HepG2 (cell line): ENCODE results near the gene C10orf67. TPM values are rescaled to one million over a fixed set of nuclear protein-coding genes. Genes with fewer than 3 reads are reported as not detected.
"Not testable (repeated sequence)": the region's sequence is repeated elsewhere in the genome, so short reads cannot be mapped to it uniquely, and the experiment has no call there.

Experiments
- ATAC-seq: fragments of 200-7000 bp; cut with Tn5 transposase; 3 replicates; pipeline ENCODE4 v1.9.1; 2020; ENCODE audit warnings: mild to moderate bottlenecking, moderate library complexity
- BruUV-seq: library from RNA; stranded (reverse); fragments of 400-500 nt; replicated peaks from 2 replicates; lab custom pipeline; 2021; lab: Mats Ljungman, UMichigan
- CTCF ChIA-PET: fragments of 300-600 bp; formaldehyde crosslinking; extraction: SDS; loops from one replicate; lab custom pipeline; 2021; ENCODE audit warnings: low total read pairs, inconsistent platforms, low intra/inter-chr PET ratio; lab: Yijun Ruan, JAX
- POLR2A ChIA-PET: fragments of 350-600 bp; sonication (Branson Sonifier 250); formaldehyde crosslinking; loops from one replicate; lab custom pipeline; 2020; ENCODE audit warnings: antibody characterized with exemption, inconsistent platforms; lab: Yijun Ruan, JAX
- DNase-seq: peaks from one replicate; pipeline ENCODE4 v3.0.0-alpha.2; 2015; ENCODE audit warnings: low spot score
- FAIRE-seq: peaks from 3 replicates; lab custom pipeline; 2011; peaks lifted over from hg19 to GRCh38; lab: Jason Lieb, UNC
- H2AFZ ChIP-seq: one replicate; pipeline ENCODE4 v1.6.1; 2011; ENCODE audit warnings: low read length, inconsistent platforms
- H3K27ac ChIP-seq: fragments of 300-600 bp; 3 replicates; pipeline ENCODE4 v1.8.0; 2011; ENCODE audit warnings: mixed run types, mild to moderate bottlenecking, mixed read lengths, low read length, inconsistent platforms; ENCODE audit not compliant: insufficient read depth; ENCODE audit errors: extremely low read length
- H3K27me3 ChIP-seq, 2 experiments: fragments of 200-600 bp in 1 of 2; 2 replicates in 1 of 2; 3 replicates in 1 of 2; pipeline versions ENCODE4 v1.6.0 to v1.8.0; 2011; ENCODE audit warnings: low read length in 2 of 2, mild to moderate bottlenecking in 2 of 2, moderate library complexity in 2 of 2, inconsistent platforms in 1 of 2; ENCODE audit not compliant: insufficient read depth in 2 of 2, control insufficient read depth in 1 of 2
- H3K36me3 ChIP-seq, 2 experiments: fragments of 200-600 bp in 1 of 2; replicated peaks in 1 of 2; 2 replicates in 1 of 2; 3 replicates in 1 of 2; pipeline versions ENCODE4 v1.5.1 to v1.8.0; 2011; ENCODE audit warnings: low read length in 2 of 2, inconsistent platforms in 1 of 2; ENCODE audit not compliant: insufficient read depth in 2 of 2, control insufficient read depth in 1 of 2
- H3K4me1 ChIP-seq: 2 replicates; pipeline ENCODE4 v1.5.1; 2012; ENCODE audit warnings: low read length, inconsistent platforms; ENCODE audit not compliant: insufficient read depth
- H3K4me2 ChIP-seq: 2 replicates; pipeline ENCODE4 v1.6.0; 2011; ENCODE audit warnings: low read depth, low read length, inconsistent platforms
- H3K4me3 ChIP-seq, 3 experiments: fragments of 200-600 bp in 1 of 3; sonication (generic), shearing (Covaris generic) in 1 of 3; replicated peaks in 1 of 3; 2 replicates each; pipeline ENCODE4 v1.5.1; 2011 to 2016; ENCODE audit warnings: low read length in 3 of 3, inconsistent platforms in 2 of 3, low read depth in 2 of 3, mild to moderate bottlenecking in 2 of 3, control low read depth in 1 of 3, mixed read lengths in 1 of 3; ENCODE audit not compliant: insufficient read depth in 1 of 3
- H3K79me2 ChIP-seq: one replicate; pipeline ENCODE4 v1.6.1; 2011; ENCODE audit warnings: low read length, inconsistent platforms; ENCODE audit not compliant: insufficient read depth
- H3K9ac ChIP-seq: 2 replicates; pipeline ENCODE4 v1.6.0; 2011; ENCODE audit warnings: mild to moderate bottlenecking, low read depth, low read length, inconsistent platforms; ENCODE audit not compliant: insufficient read depth
- H3K9me3 ChIP-seq: 2 replicates; pipeline ENCODE4 v1.5.1; 2012; ENCODE audit warnings: mild to moderate bottlenecking, low read length
- H4K20me1 ChIP-seq: 2 replicates; pipeline ENCODE4 v1.6.0; 2011; ENCODE audit warnings: inconsistent platforms, mild to moderate bottlenecking, low read length, moderate library complexity; ENCODE audit not compliant: insufficient read depth
- GATAD2A ChIP-seq: IDR thresholded peaks from 2 replicates; pipeline ENCODE4 v1.6.1; 2016
- NR2C2 ChIP-seq: sonication (generic); formaldehyde crosslinking; IDR thresholded peaks from 2 replicates; pipeline ENCODE4 v1.4.0; 2020; ENCODE audit warnings: missing genetic modification reagents, mild to moderate bottlenecking, moderate library complexity, borderline replicate concordance
- NR2F6 ChIP-seq, 2 experiments: IDR thresholded peaks; 2 replicates each; pipeline ENCODE4 v1.6.1; 2016; ENCODE audit warnings: antibody characterized with exemption in 1 of 2, mild to moderate bottlenecking in 1 of 2
- SAP130 ChIP-seq: IDR thresholded peaks from 2 replicates; pipeline ENCODE4 v1.6.1; 2016; ENCODE audit warnings: low read depth
- SOX6 ChIP-seq, 2 experiments: fragments of 450-650 bp in 1 of 2; sonication (generic) in 1 of 2; formaldehyde crosslinking in 1 of 2; IDR thresholded peaks; 2 replicates each; pipeline versions ENCODE4 v1.4.0 to v1.6.1; 2017 to 2020; ENCODE audit warnings: antibody characterized with exemption in 1 of 2, mild to moderate bottlenecking in 1 of 2, missing genetic modification reagents in 1 of 2
- TEAD3 ChIP-seq: optimal IDR thresholded peaks from 2 replicates; pipeline ENCODE3; 2016; ENCODE audit warnings: borderline replicate concordance
- ZNF431 ChIP-seq: sonication (generic); formaldehyde crosslinking; IDR thresholded peaks from 2 replicates; pipeline ENCODE4 v1.9.0; 2022; ENCODE audit warnings: missing genetic modification reagents, low read depth, mild to moderate bottlenecking, borderline replicate concordance
- ZNF629 ChIP-seq: sonication (generic); formaldehyde crosslinking; conservative IDR thresholded peaks from 2 replicates; pipeline ENCODE4 v1.5.0; 2020; ENCODE audit warnings: missing genetic modification reagents
- ZNF816 ChIP-seq: sonication (generic); formaldehyde crosslinking; IDR thresholded peaks from 2 replicates; pipeline ENCODE4 v1.8.0; 2022; ENCODE audit warnings: missing genetic modification reagents, mild to moderate bottlenecking, borderline replicate concordance
- WGBS: methylation state at CpG from one replicate; pipeline ENCODE4 v1.1.6; 2017; ENCODE audit warnings: low lambda C conversion rate; 5-methylcytosine and 5-hydroxymethylcytosine counted together
- in situ Hi-C: cut with HindIII; loops from 2 replicates; pipeline ENCODE4 v1.10.0; 2017; ENCODE audit warnings: low pct_unique_long_range_greater_than_20kb; ENCODE audit not compliant: extremely low pct_ligation_motif_present
- intact Hi-C: fragments of 100-400 bp; cut with micrococcal nuclease; formaldehyde crosslinking; loops from one replicate; pipeline ENCODE4 v1.10.0; 2022; ENCODE audit not compliant: unreplicated experiment
- polyA plus RNA-seq, 8 experiments: library from polyadenylated mRNA; depleted of rRNA in 3 of 8; stranded (reverse) in 7 of 8; unstranded in 1 of 8; fragments of >200 nt; fragmentation: Illumina TruSeq in 4 of 8; extraction: Trizol in 4 of 8; gene quantifications; 2 replicates each; pipeline versions ENCODE4 v1.2.1 to v1.2.3, GENCODE V29; 2011 to 2016; ENCODE audit warnings: low read depth in 4 of 8, missing spikeins in 1 of 8, mixed read lengths in 1 of 8; ENCODE audit not compliant: insufficient read depth in 1 of 8
- total RNA-seq, 5 experiments: library from RNA; depleted of rRNA; stranded (reverse); fragments of >200 nt; fragmentation: Illumina TruSeq; extraction: Trizol; gene quantifications; 2 replicates each; pipeline ENCODE4 v1.2.3, GENCODE V29; 2016; ENCODE audit warnings: low read depth in 1 of 5
- TF ChIP-seq, protein P1 (sequence below): sonication (generic); formaldehyde crosslinking; IDR thresholded peaks from 2 replicates; pipeline ENCODE4 v1.8.0; 2022; ENCODE audit warnings: mild to moderate bottlenecking, missing genetic modification reagents, borderline replicate concordance

C10orf67 gene
- total and polyA plus RNA-seq, 2 of the 13 experiments (the other 11 are each of a cell fraction or from before 2014, with no cell fraction given) = not detected

DNA sequence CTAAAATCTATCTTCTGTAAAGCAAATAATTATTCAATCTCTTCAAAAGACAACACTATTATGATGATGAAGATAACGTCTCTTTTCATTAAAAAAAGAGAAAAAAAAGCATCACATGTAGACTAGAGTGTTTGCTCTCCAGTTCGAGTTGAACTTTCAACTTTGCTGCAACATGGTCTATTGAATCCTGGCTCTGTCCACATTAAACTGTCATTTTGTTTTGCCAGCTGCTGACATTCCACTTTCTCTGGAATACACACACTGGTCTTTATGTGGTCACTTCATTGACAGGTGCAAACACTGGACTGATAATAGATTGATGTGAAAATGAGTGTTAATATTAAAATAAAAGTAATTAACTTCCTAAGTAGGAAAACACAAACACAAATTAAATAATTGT lies 90.8 kb downstream of the C10orf67 start (continued):
- TF ChIP-seq, protein P1, sequence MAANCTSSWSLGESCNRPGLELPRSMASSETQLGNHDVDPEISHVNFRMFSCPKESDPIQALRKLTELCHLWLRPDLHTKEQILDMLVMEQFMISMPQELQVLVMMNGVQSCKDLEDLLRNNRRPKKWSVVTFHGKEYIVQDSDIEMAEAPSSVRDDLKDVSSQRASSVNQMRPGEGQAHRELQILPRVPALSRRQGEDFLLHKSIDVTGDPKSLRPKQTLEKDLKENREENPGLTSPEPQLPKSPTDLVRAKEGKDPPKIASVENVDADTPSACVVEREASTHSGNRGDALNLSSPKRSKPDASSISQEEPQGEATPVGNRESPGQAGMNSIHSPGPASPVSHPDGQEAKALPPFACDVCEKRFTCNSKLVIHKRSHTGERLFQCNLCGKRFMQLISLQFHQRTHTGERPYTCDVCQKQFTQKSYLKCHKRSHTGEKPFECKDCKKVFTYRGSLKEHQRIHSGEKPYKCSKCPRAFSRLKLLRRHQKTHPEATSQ (CRISPR knock-in tag) = no peak
- no peak for TF ChIP-seq SOX6 (IDR thresholded peaks at IDR 0.05)
- peak; percentile 38; the same call in 1 of the 2 replicates for TF ChIP-seq SOX6 (CRISPR knock-in tag; IDR thresholded peaks at IDR 0.05)
- TF ChIP-seq ZNF816 (CRISPR knock-in tag) = no peak
- TF ChIP-seq NR2C2 = peak; percentile 81
- peak; percentile 69 for TF ChIP-seq TEAD3 (CRISPR knock-in tag)
- no peak for TF ChIP-seq ZNF629 (CRISPR knock-in tag)
- TF ChIP-seq GATAD2A = peak; percentile 44
- peak; percentile 73 for TF ChIP-seq SAP130
- no peak for TF ChIP-seq NR2F6 (IDR thresholded peaks at IDR 0.05)
- no peak for TF ChIP-seq NR2F6 (CRISPR knock-in tag; IDR thresholded peaks at IDR 0.05)
- TF ChIP-seq, all 625 proteins: peak for 42

DNA sequence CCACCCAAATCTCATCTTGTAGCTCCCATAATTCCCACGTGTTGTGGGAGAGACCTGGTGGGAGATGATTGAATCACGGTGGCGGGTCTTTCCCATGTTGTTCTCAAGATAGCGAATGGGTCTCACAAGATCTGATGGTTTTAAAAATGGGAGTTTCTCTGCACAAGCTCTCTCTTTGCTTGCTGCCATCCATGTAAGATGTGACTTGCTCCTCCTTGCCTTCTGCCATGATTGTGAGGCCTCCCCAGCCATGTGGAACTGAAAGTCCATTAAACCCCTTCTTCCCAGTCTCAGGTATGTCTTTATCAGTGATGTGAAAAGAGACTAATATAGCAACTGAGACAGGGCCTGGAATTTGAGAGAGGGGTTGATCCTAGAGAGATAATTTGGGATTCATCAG lies 91.7 kb downstream of the C10orf67 start:
- 96% methylated on average over 4 of the region's 4 CpGs for WGBS
- peaks cover 15% of the 10 kb centered on the region for H3K4me1 ChIP-seq
- not testable (repeated sequence) for H3K9me3 ChIP-seq

More for the DNA sequence above, 91.7 kb downstream of the C10orf67 start:
- H3K27ac ChIP-seq, H3K36me3 ChIP-seq, H2AFZ ChIP-seq, in situ Hi-C loops, BruUV-seq, H4K20me1 ChIP-seq, CTCF ChIA-PET, intact Hi-C loops, H3K4me2 ChIP-seq, DNase-seq, H3K9ac ChIP-seq, H3K4me3 ChIP-seq, ATAC-seq, POLR2A ChIA-PET, H3K79me2 ChIP-seq, FAIRE-seq, H3K27me3 ChIP-seq: not testable (repeated sequence)
- TF ChIP-seq ZNF431 (CRISPR knock-in tag) = peak; percentile 100
